ENCODE measurements around the gene ELAC2. TPM values are rescaled to one million over a fixed set of nuclear protein-coding genes. Genes with fewer than 3 reads are reported as not detected.

ELAC2 gene
- total RNA-seq, 1 donor: 60.6 TPM

GRCh38 chr17:13005530-13005929, 12.3 kb downstream of the ELAC2 start:
- TF ChIP-seq CTCF (IDR thresholded peaks at IDR 0.05; ENCODE audit: insufficient read depth, low read length): no peak
- H3K4me3 ChIP-seq (ENCODE audit: low read depth, low read length): no peak overlapping the region
- no peak for DNase-seq (ENCODE audit: low read depth)

- TF ChIP-seq CTCF (IDR thresholded peaks at IDR 0.05; ENCODE audit: insufficient read depth, low read length): no peak
- no peak for DNase-seq (ENCODE audit: low read depth)
- no peak overlapping the region for H3K4me3 ChIP-seq (ENCODE audit: low read depth, low read length)
Measured at GRCh38 chr17:13004336-13004735, 13.5 kb downstream of the ELAC2 start.

- no peak for TF ChIP-seq CTCF (IDR thresholded peaks at IDR 0.05; ENCODE audit: insufficient read depth, low read length)
- no peak for DNase-seq (ENCODE audit: low read depth)
- H3K4me3 ChIP-seq (ENCODE audit: low read depth, low read length): no peak overlapping the region
Measured at GRCh38 chr17:13003927-13004326, 13.9 kb downstream of the ELAC2 start.

- no peak for DNase-seq (ENCODE audit: low read depth)
- no peak for TF ChIP-seq CTCF (IDR thresholded peaks at IDR 0.05; ENCODE audit: insufficient read depth, low read length)
- H3K4me3 ChIP-seq (ENCODE audit: low read depth, low read length): no peak overlapping the region
Measured at GRCh38 chr17:13003454-13003851, 14.4 kb downstream of the ELAC2 start.

- no peak overlapping the region for H3K4me3 ChIP-seq (ENCODE audit: low read depth, low read length)
- TF ChIP-seq CTCF (IDR thresholded peaks at IDR 0.05; ENCODE audit: insufficient read depth, low read length): peak; percentile 69
- peak; percentile 86 for DNase-seq (ENCODE audit: low read depth)
Measured at GRCh38 chr17:13002761-13003453, 14.9 kb downstream of the ELAC2 start.

- no peak overlapping the region for H3K4me3 ChIP-seq (ENCODE audit: low read depth, low read length)
- DNase-seq (ENCODE audit: low read depth): peak; percentile 16
- TF ChIP-seq CTCF (IDR thresholded peaks at IDR 0.05; ENCODE audit: insufficient read depth, low read length): no peak
Measured at GRCh38 chr17:13001991-13002615, 15.7 kb downstream of the ELAC2 start.

Measured in fibroblast of the aortic adventitia (primary cell).